Astrocyte of the hippocampus (primary cell): ENCODE data around the gene TNRC18.

Source experiments
- DNase-seq: peaks from one replicate; pipeline ENCODE4 v3.0.0; 2011; ENCODE audit warnings: low read depth, low spot score

TNRC18 gene

DNA sequence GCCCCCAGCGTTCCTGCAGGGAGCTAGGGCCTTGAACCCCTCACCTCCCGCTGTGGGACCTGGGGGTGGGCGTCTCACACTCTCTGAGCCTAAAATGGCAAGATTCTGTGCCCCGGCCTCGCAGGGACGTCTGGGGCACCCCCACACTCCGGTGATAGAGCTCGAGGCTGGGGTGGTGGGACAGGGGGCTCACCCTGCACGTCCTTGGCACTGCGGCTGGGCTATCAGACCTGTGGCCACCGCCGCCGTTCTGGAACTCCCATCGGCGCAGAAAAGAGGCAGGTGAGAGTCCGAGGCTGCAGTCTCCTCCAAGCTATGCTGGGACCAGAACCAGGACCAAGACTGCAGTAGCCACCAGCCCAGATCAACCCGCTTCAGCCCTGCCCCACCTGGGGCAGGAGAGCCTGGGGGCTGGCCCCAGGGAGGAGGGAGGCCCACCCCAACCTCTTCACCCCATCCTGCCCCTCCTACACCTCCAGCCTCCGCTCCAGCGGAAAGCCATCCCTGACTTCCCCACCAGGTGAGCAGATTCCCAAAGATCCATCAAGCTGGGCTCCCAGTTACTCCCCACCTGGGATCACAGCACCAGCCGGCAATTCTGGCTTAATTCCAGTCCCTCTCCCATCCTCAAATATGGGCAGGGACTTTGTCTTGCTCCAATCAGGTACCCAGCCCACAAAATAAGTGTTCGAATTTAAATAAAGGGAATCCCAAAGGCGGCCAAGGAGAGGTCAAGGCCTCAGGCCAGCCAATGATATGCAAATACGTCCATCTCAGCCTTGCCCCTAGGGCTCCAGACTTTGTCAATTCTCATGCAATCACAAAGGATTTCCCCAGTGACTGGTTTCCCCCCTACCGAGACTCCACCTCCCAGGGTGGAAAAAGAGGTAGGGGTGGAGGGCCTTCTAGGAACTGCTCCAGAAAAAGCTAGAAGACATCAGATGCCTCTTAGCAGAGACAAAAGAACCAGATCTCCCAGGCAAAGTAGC lies 16.4 kb downstream of the TNRC18 start:
- DNase-seq, result peak; percentile 80

DNA sequence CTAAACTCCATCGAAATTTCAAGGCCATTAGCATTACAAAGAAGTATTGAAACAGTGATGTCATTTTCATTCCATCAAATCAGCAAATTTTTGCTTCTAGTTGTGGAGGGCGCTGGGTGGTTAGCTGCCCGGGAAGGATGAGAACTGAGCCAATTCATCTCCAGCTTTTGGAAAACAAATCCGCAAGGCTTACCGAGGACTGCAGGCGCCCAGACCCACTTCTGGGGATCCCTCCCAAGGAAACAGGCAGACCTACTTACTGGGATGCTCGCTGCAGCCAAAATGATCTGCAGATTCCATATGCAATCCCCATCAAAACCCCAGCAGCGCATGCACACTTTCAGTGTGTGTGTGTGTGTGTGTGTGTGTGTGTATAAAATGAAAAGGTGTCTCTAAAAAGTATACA lies 19.2 kb downstream of the TNRC18 start:
- DNase-seq, result peak; percentile 74

DNA sequence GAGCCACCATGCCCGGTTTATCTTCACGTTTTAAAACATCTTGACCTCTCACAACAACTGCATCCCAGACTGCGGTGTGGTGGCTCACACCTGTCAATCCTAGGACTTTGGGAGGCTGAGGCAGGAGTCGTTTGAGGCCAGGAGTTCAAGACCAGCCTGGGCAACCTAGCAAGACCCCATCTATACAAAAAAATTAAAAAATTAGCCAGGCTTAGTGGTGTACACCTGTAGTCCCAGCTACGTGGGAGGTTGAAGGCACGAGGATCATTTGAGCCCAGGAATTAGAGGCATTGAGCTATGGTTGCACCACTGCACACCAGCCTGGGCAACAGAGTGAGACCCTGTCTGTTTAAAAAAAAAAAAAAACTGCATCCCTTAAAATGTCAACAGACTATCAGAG lies 20.2 kb downstream of the TNRC18 start:
- no peak for DNase-seq

DNA sequence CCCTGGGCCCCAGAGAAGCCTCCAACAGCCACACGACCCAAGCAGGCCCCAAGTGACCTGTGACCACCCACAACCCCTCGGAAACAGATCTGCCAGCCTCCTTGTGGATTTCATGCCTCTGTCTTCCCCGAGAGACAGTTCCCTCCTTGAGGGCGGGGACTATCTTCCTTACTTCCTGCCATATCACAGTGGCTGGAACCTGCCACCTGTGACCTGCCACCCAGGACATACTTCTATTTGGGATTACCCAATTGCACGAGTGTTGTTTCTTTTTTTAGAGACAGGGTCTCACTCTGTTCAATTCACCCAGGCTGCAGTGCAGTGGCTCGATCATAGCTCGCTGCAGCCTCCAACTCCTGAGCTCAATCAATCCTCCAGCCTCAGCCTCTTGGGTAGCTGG lies 25.9 kb downstream of the TNRC18 start:
- no peak for DNase-seq

DNA sequence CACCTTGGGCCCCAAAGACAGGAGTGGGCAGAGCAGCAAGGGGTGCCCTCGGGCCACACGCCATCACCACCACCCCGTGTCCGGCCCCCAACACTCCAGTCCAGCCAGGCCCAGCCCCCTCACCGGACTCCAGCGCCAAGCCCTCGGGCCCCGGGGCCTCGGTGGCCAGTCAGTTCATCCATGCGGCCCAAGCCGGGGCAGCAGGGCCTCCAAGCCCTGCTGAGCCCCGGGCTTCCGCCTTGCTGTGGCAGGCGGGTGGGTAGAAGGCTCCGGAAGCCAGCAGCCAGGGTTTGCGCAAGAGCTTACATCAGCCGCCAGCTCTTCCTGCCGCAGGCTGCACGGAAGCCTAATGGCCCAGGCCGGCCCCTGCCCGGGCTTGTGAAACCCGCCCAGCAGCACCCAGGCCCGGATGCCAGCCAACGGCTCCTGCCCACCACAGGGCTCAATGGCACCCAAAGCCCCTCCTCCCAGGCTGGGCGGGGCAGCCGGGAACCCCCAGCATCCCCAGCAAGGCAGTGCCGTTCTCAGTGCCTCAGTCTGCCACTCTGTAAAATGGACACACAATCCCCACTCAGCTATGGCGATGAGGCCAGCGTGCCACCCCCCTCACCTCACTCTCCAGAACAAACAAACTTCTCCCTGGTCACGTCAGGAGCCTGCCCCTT lies 26.5 kb downstream of the TNRC18 start:
- no peak for DNase-seq

DNA sequence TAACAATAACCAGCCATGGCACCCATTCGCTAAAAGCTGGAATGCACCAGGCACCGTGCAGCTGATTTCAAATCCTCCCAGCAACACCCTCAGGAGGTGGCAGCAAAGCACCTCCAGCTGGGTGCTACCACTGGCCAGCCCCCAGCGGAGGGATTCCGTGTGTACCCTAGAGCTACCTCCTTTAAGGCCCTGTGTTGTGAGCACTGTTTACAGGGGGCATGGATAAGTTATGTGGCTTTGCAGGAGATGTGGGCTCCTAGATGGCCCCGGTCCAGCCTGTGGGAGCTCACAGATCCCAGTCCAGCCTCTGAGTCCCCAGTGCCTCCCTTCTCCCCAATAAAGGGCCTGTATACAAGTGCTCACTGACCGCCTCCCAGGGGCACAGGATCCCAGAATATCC lies 27.1 kb downstream of the TNRC18 start:
- no peak for DNase-seq

DNA sequence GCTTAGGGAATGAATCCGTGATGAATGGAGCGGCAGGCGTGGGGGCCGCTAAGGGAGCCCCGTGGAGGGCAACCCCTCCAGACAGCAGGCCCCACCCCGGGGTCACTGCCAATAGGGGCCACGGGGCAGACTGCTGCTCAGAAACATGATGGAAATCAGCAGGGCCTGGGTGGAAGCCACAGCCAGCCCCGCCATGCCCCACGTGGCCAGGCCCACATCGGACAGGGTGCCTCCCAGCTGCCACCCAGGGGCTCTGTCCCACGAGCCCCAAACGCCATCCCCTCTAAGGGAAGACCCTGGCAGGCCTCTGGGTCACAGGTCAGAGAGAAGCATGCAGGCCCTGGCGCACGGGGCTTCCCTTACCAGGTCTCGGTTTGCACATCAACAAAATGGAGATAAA lies 28.4 kb downstream of the TNRC18 start:
- no peak for DNase-seq

DNA sequence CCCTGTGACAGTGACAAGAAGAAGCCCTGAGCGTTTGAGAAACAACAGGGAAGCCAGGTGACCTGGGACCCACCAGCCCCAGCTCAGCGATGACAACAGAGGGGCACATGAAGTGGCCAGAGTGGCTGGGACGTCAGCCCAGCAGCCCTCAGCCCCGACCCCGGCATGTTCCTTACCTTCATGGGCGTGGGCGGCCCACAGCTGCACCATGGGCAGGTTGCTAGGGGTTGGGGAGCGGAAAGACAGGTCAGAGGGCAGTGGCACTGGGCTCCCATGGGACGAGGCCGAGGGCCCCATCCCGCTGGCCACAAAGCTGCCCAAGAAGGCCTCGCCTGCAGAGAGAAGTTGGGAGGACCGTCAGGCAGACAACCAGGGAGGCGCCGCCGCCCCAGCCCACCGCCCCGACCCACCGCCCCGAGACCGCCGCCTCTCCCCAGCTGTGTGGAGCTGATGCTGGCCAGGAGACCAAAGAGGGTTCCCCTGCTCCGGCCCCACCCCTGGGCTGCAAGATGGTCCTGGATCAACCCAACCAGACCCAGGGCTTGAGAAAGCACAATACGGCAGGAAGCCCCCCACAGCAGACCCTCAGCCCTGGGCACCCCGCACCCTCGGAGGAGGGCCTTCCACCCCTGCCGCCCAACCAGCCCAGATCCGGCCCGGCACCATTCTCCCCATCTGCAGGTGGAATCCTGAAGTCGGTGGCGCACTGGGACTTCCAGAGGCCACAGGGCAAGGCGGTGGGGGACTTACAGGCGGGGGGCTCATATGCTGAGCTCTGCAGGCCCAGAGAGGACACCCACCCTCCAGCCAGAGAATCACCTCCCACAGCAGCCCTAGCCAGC lies 29.1 kb downstream of the TNRC18 start:
- DNase-seq, result no peak

DNA sequence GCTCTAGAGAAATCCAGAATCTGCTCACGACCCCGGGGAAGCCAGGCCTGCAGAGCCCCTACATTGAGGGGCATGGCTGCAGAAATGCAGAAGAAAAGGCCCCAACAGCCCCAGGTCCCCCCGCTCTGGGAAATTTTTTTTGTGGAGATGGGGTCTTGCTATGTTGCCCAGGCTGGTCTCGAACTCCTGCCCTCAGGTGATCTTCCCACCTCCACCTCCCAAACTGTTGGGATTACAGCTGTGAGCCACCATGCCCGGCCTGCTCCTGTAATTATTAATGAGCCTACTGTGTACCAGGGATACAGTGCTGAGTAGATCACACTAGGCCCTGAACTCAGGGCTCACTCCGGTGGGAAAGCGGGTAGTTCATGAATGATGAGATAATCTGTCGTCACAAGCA lies 29.9 kb downstream of the TNRC18 start:
- DNase-seq, result no peak

DNA sequence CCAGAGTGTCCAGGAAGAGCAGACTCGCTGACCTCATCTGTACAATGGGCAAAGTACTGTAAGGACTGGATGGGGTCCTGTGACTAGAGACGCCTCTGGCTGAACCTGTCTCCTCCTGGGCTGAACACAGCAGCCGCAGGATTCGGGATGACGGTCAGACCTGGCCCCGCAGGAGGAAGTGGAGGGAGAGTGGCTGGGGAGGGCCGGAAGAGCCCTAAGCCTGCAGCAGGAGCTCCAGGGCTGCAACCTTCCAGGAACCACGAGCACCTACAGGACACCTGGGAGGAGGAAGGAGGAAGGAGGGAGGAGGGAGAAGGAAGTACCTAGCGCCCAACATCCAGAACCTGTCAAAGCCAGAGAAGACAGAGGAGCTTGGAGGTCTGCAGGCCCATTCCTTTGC lies 30.3 kb downstream of the TNRC18 start:
- DNase-seq, result no peak

DNA sequence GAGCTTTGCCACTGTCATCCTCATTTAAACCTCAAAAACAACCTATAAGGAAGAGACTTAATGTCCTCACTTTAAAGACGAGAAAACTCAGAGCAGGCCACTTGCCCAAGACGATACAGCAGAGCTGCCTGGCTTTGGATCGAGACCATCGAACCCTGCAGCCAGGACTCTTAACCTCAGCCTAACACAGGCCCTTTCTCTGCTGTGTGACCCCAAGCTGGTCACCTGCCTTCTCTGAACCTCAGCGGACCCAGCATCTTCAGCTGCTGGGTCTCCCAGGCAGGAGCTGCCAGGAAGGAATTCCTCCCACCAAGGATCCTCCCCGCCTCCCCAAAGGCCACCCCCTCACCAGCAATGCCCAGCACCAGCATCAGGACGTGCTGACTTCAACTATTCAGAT lies 32.7 kb downstream of the TNRC18 start:
- DNase-seq, result no peak

DNA sequence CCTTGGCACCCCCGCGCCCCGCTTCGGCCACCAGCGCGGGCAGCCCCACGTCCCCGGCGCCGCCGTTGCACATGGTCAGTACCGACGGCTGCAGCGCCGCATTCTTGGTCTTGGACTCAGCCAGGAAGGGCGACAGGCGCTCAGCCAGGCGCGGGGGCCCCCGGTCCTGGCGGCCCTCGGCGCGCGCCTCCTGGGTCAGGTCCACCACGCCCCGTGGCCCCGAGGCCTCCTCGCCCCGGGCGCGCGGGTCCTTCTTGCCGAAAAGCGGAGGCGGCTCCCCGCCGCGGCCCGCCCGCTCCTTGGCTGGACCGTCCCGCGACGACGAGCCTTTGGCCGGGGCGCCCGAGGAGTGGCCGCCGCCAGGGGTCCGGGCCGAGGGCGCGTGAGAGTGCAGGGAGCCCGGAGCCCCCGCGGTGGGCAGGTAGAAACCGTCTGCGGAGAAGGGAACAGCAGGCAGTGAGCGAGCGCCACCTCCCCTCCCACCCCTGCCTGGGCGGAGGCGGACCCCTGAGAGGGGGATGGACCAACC lies 34.7 kb downstream of the TNRC18 start:
- DNase-seq, result no peak

DNA sequence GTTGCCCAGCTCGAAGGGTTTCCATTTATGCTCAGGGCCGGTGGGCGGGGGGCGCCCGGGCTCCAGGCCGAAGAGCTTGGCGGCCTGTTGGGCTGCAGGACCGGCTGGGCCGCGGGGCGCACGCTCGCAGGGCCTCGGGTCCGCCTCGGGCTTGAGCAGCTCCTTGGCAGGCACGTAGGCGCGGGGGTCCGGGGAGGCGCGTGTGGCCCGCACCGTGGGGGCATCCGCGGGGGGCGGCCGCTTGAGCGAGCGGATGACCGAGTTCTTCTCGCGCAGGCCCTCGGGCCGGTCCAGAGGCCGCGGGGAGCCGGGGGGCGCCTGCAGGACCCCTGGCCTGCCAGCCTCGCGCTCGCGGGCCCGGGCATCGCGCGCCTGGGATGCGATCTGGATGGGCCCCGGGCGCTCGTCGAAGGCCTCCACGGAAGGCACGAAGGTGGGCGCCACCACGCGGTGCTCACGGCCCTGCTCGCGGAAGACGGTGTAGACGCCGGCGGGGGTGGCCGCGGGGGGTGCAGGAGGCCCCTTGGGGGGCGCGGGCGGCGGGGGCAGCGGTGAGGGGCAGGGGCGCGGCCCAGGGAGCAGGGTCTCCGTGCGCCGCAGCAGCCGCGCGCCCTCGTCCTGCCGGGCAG lies 35.2 kb downstream of the TNRC18 start:
- no peak for DNase-seq

DNA sequence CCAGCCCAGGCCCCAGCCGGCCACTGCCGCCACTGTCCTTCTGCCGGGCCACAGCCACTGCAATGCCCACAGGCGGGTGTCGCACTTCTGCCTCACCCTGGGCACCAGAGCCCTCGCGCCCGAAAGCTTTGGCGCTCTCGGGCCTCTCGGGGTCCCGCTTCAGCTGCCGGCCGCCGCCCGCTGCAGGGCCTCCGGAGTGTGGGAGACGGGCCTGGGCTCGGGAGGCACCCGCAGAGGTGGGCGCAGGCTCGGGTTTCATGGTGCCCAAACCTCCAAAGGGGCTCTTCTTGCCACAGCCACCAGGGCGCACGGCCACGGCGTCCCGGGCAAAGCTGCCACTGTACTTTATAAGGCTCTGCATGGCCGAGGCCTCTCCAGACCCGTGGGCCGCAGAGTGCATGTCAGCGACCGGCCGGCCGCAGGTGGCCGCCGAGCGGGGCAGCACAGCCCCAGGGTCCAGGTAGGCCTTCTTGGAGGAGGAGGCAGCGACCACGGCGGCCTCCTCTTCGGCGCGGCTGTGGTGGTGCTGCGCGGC lies 35.9 kb downstream of the TNRC18 start:
- DNase-seq, result no peak

DNA sequence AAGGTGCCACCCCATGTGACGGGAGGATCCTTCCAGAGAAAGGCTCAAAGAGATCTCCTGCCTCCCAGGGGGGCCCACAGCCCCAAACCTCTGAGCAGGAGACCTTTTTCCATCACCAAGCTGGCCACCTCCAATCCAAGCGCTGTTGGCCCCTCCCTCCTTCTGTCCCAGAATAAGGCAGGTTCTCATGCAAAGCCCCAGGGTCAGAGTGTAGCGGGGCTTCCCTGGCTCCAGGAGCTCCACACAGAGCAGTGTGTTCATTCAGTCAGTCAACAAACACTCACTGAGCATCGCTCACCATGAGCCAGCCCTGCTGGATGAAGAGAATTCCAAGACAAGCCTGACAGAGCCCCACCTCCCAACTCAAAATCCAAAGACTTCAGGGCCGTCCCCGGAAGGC lies 39.0 kb downstream of the TNRC18 start:
- no peak for DNase-seq

DNA sequence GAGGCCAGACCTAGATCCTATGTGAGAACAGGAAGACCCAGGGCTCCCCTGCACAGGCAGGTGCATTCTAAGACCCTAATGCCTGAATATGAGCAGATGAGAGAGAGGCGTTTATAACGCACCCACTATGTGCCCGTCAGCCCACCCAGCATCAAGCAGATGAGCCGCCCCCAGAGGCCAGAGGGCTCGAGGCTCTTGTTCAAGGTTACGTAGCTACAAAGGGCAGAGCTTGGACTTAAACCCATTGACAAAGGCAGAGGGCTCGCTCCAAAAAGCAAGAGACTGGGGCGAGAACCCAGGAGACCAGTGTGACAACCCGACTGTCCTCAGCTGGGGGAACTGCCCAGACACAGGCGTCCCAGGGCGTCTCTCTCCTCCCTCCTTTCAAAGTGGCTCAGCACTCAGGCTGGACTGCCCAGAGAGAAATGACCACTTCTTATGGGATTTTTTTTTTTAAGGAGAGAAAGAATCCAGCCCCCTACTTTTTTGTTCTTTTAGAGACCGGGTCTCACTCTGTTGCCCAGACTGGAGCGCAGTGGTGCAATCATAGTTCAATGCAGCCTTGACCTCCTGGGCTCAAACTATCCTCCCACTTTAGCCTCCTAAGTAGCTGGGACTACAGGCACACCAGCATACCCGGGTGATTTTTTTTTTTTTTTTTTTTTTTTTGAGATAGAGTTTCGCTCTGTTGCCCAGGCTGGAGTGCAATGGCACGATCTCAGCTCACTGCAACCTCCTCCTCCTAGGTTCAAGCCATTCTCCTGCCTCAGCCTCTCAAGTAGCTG lies 40.1 kb downstream of the TNRC18 start:
- no peak for DNase-seq

DNA sequence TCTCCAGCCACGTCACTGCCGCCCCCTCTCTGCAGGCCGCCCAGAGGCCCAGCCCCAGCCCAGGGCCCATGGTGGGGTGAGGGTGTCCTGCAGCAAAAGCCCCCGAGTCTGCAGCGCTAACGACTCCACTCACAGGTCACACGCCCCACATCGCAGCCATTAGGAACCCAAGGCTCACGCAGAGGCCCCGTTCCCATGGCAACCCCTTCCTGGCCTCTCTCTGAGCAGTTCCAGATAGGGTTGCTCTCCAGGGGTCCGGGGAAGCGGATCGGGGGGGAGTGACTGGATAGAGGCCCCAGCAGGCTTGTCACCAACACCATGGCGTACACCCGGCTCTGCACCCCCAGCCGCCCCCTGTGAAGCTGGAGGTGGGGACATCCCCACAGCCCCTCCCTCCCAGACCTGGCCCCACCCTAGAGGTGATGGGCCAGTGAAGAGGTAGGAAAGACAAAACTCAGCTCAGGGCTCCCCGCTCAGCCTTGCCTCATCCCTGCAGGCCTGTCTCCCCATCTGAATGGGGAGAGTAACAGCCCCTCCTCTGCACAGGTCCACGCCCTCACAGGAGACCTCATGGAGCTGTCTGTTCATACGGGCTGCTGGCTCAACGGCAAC lies 41.2 kb downstream of the TNRC18 start:
- peak; percentile 72 for DNase-seq

DNA sequence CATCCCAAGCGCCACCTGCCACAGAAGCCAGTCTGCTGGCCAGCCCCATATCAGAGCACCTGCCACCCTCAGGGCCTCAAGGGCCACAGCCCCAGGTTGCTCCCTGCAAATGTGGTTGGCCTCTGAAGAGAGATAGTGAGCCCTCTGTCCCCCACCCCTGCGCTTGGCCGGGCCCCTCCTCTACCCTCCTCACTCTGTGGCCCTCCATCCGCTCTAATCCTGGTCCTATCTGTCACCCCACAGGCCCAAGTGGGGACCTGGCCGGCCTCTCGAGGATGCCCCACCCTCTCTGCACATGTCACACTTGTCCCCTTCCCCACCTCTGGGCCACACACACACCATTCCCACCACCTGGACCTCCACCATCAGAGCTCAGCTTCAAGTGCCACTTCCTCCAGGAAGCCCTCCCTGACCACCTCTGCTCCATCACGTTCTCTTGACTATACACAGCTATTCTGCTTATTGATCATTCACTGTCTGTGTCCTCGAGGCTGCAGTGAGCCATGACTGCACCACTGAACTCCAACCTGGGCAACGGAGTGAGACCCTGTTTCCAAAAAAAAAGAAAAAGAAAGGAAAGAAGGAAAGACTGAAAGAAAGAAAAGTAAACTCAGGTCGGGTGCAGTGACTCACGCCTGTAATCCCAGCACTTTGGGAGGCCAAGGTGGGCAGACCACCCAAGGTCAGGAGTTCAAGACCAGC lies 42.4 kb downstream of the TNRC18 start:
- no peak for DNase-seq

DNA sequence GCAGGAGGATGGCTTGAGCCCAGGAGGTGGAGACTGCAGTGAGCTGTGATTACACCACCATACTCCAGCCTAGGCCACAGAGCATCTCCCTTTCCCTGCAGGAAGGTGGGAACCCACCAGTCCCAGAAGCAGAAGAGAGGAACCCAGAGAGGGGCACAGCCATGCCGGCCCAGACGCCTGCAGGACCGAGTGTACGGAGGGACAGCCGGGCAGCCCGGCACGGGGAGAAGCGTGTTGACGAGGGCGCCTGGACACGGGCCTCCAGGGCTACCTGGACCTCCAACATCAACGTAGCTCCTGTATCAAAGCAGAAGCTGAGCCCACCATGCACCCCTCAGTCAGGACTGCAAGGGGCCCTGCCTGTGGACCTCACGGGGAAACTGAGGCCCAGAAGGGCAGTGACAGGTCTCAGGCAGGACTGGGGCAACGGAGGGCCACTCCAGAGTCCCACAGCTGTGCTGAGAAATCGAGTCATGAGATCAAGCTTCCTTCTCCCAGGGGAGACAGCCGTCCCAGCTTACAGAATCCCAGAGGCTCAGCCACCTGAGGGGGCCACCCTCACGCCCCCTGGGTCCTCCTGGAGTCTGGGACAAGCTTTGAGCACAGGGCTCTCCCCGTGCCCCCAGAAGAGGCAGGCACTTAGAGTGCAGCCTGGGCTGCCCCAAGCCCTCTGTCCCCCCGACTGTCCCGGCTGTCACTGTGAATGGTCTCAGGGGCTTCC lies 43.1 kb downstream of the TNRC18 start:
- DNase-seq, result no peak
